NCI-H1930 (cell line): ENCODE results near the gene VAMP7.
"Not testable (repeated sequence)": the region's sequence is repeated elsewhere in the genome, so short reads cannot be mapped to it uniquely, and the experiment has no call there.

Experiments
- DNase-seq, 2 experiments: peaks; one replicate each; lab custom pipeline; 2025; lab: John Stamatoyannopoulos, UW

Gene VAMP7

GRCh38 chrX:155881158-155881993, at the start of gene VAMP7:
TSS of gene VAMP7 (plus strand) at chrX:155881345. CDS start at chrX:155889467, 8,122 bp downstream.
- DNase-seq: peak; percentile 78 to 83

- DNase-seq: no peak
Observed at GRCh38 chrX:155841232-155841631, 39.9 kb upstream of the VAMP7 start.

- DNase-seq: not testable (repeated sequence)
Observed at GRCh38 chrX:155851786-155852185, 29.4 kb upstream of the VAMP7 start.

GRCh38 chrX:155857561-155857960, 23.6 kb upstream of the VAMP7 start:
- DNase-seq: no peak

- no peak for DNase-seq
Observed at GRCh38 chrX:155864655-155865054, 16.5 kb upstream of the VAMP7 start.

GRCh38 chrX:155865193-155865592, 16.0 kb upstream of the VAMP7 start:
- DNase-seq: no peak

GRCh38 chrX:155867821-155868220, 13.3 kb upstream of the VAMP7 start:
- DNase-seq: no peak

- DNase-seq: no peak
Observed at GRCh38 chrX:155870958-155871357, 10.2 kb upstream of the VAMP7 start.

GRCh38 chrX:155871934-155872333, 9.2 kb upstream of the VAMP7 start:
- no peak for DNase-seq

GRCh38 chrX:155873188-155873587, 8.0 kb upstream of the VAMP7 start:
- DNase-seq: no peak

GRCh38 chrX:155874571-155875244, 6.4 kb upstream of the VAMP7 start:
- no peak for DNase-seq

GRCh38 chrX:155876704-155877103, 4.4 kb upstream of the VAMP7 start:
- DNase-seq: no peak

GRCh38 chrX:155877288-155877687, 3.9 kb upstream of the VAMP7 start:
- no peak for DNase-seq

GRCh38 chrX:155880586-155881157, 473 bp upstream of the VAMP7 start:
- no peak for DNase-seq

- no peak for DNase-seq
Observed at GRCh38 chrX:155886409-155886808, 5.3 kb downstream of the VAMP7 start.

- DNase-seq: no peak
Observed at GRCh38 chrX:155888139-155888538, 7.0 kb downstream of the VAMP7 start.

GRCh38 chrX:155889328-155889727, 8.2 kb downstream of the VAMP7 start:
- no peak for DNase-seq

GRCh38 chrX:155891446-155892210, 10.5 kb downstream of the VAMP7 start:
- no peak for DNase-seq

- no peak for DNase-seq
Observed at GRCh38 chrX:155893521-155893920, 12.4 kb downstream of the VAMP7 start.

- no peak for DNase-seq
Observed at GRCh38 chrX:155896512-155896911, 15.4 kb downstream of the VAMP7 start.

- DNase-seq: no peak
Observed at GRCh38 chrX:155899366-155899765, 18.2 kb downstream of the VAMP7 start.

GRCh38 chrX:155900765-155901164, 19.6 kb downstream of the VAMP7 start:
- DNase-seq: no peak
